Breast epithelium (tissue), 3 donors: ENCODE measurements around the gene FAM180B.

Source experiments
- POLR2A ChIP-seq: fragments of 450-650 bp; IDR thresholded peaks from one replicate; pipeline ENCODE4 v1.6.1; 2016; ENCODE audit warnings: antibody characterized with exemption, mild to moderate bottlenecking, moderate library complexity
- POLR2AphosphoS5 ChIP-seq, 3 donors: sonication (generic); formaldehyde crosslinking; IDR thresholded peaks; one replicate each; pipeline ENCODE4 v1.6.1; 2017; ENCODE audit warnings: antibody characterized with exemption in 3 of 3
- TF ChIP-seq, protein P1 (sequence below), 3 donors: fragments of 450-650 bp; IDR thresholded peaks; one replicate each; pipeline ENCODE4 v1.5.1; 2016 to 2017; ENCODE audit warnings: antibody characterized with exemption in 3 of 3, mild to moderate bottlenecking in 3 of 3, moderate library complexity in 3 of 3

DNA sequence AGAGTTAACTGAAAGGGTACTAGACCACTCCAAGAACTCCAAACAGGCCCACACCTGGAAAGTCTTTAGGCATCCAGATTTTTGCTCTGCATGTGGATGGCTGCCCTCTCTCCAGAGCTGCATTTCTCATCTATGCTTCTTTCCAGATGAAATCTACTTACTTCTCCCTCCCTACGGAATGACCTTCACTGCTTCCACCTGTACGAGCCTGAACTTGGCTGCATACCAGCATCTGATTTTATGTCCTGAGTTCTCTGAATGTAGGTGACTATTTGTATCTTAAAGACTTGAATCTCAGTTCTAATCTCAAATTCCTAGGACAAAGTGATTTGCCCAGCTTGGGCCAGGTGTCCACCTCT, 46.8 kb upstream of the FAM180B start:
- TF ChIP-seq, protein P1, sequence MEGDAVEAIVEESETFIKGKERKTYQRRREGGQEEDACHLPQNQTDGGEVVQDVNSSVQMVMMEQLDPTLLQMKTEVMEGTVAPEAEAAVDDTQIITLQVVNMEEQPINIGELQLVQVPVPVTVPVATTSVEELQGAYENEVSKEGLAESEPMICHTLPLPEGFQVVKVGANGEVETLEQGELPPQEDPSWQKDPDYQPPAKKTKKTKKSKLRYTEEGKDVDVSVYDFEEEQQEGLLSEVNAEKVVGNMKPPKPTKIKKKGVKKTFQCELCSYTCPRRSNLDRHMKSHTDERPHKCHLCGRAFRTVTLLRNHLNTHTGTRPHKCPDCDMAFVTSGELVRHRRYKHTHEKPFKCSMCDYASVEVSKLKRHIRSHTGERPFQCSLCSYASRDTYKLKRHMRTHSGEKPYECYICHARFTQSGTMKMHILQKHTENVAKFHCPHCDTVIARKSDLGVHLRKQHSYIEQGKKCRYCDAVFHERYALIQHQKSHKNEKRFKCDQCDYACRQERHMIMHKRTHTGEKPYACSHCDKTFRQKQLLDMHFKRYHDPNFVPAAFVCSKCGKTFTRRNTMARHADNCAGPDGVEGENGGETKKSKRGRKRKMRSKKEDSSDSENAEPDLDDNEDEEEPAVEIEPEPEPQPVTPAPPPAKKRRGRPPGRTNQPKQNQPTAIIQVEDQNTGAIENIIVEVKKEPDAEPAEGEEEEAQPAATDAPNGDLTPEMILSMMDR (IDR thresholded peaks at IDR 0.05), result no peak
- no peak for TF ChIP-seq POLR2AphosphoS5 (IDR thresholded peaks at IDR 0.05)
- no peak for TF ChIP-seq POLR2A
